ENCODE results near the gene SERINC5.
"Not testable (repeated sequence)": the region's sequence is repeated elsewhere in the genome, so short reads cannot be mapped to it uniquely, and the experiment has no call there.

The SERINC5 gene

DNA sequence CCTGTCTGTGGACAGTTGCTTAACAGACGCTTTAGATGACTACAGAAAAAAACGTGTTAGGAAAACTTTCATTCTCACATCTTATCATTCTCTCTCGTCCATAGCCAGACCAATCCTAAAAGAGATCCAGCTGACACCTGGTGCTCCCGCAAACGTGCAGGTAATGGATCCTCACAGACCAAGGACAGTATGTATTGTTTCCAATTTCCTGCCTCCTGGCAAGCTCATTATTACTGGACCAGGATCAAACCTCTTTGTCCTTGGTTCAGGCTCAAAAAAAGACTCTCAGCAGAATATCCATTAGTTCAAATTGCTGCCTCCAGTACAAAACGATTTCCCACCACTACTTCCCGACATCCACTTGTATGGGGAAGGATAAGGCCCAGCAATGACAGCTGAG is 62.4 kb downstream of the SERINC5 start:
- no peak for DNase-seq

DNA sequence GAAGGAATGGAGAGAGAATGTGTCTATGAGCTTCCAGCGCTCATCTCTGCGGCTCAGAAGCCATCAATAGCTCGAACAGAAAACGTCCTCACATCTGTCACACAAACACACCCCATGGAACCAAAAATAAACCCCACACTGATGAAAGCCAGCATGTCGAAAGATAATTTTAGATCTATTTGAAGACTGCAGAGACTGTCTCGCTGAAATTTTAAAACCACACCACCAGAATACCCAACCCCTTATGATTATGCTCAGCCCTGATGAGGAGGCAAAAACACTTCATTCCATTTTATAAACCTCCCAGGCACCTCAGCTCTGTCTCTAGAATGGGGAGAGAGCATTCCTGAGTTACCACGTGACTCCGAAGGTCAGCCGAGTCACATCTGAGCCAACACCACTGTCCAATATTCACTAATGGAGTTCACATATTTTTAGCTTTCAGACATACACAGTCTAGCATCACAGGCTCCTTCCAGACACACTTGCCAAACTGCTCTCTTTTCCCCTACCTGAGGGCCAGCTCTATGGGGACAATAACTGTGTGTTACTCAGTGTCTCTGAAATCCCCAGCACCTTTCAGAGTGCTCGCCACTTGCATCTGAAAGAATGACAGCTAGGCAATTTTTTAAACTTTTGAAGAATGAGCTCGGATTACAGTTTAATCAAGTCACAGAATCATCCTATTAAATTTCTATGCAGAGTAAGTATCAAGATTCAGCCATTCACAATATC is 63.2 kb downstream of the SERINC5 start:
- no peak for DNase-seq

DNA sequence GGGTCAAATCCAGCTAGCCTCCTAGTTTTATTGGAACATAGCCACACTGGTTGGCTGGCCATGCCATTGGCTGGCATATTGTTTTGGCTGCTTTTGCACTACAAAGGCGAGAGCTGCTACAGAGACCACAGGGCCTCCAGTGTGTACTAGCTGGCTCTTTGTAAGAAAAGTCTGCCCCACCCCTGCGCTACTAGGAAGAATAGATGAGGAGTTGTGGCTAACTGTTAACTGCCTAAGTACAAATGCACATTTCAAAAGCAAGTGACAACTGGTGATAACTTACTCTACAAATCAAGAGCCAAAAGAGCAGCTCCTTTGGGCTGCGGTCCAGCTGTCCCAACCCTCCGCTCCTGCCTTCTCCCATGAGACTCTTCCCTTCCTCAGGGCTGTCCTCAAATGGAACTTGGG is 63.9 kb downstream of the SERINC5 start:
- peak; percentile 28 for DNase-seq

DNA sequence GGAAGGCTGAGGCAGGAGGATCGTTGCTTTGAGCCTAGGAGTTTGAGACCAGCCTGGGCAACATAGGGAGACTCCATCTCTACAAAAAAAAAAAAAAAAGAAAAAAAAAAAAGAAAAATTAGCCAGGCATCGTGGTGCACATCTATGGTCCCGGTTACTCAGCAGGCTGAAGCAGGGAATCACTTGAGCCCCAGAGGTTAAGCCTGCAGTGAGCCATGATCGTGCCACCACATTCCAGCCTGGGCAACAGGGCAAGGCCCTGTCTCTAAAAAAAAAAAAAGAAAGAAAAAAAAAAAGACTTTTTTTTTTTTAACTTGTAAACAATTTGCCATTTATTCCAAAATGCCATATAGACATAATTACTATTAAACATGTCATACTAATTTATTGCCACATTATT is 64.5 kb downstream of the SERINC5 start:
- DNase-seq, result no peak

DNA sequence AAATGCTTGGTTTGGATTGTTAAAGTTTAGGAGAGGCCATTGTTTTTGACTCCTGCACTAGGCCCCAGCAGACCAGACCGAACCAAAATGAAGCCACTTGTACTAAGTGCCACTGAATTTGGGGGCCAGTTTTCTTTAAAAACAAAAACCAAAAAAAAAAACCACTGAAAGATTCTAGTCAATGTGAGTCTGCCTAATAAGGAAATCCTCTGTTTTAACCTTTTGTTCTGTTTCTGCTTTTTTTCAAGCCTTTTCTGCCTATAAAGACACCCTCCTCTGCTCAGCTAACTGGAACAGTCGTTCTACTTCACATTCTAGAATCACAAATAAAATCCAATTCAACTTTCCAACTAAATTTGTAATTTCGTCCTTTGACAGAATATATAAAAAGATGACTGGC is 64.9 kb downstream of the SERINC5 start:
- no peak for DNase-seq

DNA sequence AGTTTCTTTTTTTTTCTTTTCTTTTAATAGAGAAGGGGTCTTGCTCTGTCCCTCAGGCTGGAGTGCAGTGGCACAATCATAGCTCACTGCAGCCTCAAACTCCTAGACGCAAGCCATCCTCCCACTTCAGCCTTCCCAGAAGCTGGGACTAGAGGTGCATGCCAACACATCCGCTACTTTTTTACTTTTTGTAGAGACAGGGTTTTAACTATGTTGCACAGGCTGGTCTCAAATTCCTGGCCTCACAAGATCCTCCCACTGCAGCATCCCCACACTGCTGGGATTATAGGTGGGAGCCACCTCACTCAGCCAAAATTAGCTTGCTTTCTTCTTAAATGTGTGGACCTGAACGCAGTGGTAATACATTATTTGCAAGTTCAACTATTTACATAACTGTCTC is 66.1 kb downstream of the SERINC5 start:
- no peak for DNase-seq

DNA sequence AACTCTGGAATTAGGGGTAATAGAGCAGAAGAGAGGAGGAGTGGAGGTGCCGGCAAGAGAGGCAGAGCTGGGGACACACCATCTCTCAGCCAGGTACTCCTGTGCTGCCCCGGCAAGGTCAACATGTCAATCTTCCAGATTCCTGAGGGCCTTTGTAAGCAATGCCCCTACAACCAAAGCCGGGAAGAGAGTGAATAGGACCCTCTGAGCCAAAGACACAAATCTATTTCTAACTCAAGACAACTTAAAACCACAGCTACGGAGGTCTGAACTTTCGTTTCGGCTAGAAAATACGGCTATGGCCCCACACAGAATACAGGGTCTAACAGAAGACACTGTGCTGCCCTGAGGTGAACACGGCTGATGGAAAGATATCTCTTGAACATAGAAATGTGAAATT is 66.6 kb downstream of the SERINC5 start:
- DNase-seq, result no peak

DNA sequence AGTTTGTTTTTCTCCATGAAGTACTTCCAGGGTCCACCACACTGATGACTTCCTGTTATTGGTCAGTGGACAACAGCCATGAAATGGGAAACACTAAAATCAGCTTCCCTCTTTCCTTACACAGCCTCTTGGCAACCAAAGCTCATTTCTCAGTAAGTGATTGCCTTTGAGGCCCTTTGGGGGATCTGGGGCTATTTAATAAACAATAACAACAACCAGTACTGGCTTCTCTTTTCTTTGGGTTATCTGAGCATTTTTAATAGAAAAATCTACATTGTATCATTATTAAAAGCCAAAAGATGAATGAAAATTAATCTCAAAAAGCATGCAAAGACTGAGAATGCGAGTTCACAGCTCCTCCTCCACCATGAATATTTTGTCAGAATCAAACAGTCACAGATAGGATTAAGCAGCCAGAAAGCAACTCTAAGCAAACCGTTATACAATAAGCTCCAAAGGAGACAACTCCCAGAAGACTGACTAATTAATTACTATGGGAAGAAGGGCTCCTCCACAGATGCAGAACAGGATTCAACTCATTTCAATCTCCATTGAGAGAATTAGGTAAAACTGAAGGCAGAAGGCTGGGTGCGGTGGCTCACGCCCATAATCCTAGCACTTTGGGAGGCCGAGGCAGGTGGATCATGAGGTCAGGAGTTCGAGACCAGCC is 68.3 kb downstream of the SERINC5 start:
- no peak for DNase-seq

DNA sequence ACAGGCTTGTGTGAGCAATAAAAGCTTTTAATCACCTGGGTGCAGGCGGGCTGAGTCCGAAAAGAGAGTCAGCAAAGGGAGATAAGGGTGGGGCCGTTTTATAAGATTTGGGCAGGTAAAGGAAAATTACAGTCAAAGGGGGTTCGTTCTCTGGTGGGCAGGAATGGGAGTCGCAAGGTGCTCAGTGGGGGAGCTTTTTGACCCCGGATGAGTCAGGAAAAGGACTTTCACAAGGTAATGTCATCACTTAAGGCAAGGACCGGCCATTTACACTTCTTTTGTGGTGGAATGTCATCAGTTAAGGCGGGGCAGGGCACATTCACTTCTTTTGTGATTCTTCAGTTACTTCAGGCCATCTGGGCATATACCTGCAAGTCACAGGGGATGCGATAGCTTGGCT is 70.3 kb downstream of the SERINC5 start:
- DNase-seq, result not testable (repeated sequence)

DNA sequence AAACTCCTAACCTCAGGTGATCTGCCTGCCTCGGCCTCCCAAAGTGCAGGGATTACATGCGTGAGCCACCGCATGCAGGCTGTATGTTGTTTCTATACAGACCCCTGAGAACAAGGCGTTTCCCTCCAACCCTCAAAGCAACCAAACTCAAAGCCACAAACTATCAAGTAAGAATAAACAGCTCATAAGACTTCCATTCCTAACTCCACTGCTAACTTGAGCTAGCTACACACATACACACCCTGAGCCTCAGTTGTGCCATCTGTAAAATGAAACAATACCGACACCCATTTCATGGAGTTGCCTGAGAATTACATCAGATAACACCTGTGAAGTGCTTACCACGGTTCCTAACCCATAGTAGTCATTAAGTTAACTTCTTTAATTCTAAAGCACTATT is 70.8 kb downstream of the SERINC5 start:
- DNase-seq, result no peak

DNA sequence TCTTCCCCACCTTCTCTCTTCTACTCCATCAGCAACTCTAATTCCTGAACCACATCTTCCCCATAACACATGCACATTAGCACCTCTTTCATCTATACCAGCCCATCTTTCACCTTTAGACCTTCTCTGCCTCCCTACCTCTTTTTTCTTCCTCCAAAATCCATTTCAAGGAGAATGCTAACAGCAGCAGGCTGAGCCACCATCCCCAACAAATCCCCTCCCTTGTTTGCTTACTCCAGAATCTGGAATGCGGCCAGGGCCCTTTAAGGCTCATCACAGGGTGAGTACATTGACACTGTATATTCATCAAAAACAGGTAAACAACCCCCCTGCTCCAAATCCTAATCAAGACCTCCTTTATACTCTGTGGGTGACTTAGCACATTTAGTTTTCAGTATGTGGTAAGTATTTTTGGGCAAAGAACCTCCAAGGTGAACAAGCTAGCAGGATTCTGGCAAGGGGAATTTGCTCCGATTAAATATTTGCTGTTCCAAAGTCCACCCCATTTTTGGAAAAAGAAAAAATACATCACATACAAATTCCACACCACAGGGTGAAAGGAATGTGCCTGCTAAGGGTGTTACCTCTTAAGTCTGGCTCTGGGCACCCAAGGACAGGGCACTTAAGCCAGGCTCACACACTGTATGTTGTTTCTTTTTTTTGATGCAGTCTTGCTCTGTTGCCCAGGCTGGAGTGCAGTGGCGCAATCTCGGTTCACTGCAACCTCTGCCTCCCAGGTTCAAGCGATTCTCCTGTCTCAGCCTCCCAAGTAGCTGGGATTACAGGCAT is 71.4 kb downstream of the SERINC5 start:
- no peak for DNase-seq

DNA sequence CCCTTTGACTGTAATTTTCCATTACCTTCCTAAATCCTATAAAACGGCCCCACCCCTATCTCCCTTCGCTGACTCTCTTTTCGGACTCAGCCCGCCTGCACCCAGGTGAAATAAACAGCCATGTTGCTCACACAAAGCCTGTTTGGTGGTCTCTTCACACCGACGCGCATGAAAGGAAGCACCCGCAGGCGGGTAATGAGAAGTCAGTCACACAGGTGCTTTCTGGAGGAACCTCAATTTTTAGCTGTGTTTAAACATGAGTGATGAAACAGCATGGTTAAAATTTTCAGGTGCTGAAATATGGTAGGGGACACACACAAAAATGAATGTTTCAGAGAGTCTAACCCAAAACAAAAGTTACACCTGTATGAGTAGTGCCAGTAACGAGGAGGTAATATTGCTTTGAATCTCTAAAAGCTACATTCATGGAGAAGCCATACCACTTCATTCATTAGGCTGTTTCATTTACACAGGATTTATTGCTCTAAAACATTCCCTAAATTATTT is 72.1 kb downstream of the SERINC5 start:
- DNase-seq, result not testable (repeated sequence)

DNA sequence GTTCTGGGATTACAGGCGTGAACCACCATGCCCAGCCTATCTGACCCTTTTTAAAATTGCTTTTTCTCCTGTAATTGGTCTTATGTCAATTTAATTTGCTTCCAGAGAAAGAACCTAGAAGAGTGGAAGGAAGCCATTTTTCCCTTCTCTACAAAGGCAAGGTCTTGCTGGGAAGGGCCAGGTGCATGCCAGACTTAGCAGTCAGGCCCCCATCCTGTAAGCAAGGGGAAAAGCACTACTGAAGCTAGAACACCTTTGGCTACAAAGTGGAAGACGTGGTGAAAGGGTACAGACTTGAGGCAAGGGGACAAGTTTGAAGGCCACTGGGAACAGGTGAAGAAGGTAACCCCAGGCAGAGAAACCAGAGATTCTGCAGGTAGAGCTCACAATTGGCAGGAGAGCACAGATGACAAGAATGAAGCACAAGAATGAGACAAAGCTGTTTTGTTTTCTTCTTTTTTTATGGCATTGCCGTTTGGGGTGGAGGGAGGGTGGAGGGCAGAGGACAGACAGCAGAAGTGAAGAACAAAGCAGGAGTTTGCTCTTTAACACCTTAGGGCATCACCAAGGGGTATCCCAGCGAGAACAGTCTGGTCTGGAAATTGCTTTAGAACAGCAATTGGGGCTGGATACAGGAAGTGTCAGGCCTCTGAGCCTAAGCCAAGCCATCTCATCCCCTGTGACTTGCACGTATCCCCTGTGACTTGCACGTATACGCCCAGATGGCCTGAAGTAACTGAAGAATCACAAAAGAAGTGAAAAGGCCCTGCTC is 72.9 kb downstream of the SERINC5 start:
- DNase-seq, result no peak

DNA sequence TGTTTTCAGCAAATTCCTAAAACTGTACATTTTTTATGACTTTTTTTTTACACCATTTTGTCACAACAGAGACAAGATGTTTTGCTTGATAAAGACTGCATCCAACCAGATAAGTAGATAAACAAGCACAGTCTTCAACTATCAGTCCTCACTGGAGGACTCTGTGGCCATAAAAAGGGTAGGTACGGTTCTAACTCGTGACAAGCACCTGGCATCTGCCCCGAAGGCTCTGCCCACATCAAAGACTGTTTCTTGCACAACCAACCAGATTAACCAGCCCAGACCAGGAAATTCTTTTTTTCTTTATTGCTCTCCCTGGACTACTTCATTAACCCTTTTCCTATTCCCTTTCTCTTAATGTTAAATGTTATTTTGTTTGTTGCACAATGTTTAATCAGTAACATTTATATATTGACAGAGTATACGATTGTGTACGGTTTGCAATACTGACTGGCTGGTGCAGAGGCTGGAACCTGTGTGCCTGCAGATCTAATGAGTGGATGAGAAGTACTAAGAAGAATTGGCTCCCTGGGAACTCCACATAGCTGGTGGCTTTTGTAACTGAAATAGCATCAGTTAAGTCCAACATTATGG is 74.1 kb downstream of the SERINC5 start:
- DNase-seq, result no peak

DNA sequence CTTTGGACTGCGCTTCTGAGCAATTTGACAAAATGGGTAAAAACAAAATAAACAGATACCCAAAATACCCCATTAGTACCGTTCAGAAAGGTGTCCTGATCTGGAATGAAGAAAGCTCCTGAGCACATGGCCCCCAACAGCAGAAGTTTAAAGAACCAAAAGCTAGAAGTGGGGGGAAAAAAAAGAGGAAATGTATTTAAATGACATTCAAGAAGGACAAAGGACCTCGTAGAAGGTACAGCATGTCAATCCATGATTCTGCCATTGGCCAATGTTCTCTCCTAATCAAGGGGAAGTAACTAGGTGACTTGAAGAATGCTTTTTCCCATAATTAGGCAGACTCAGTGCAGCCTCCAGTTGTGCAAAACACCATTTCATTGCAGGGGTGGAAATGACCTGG is 78.6 kb downstream of the SERINC5 start:
- DNase-seq, result no peak

DNA sequence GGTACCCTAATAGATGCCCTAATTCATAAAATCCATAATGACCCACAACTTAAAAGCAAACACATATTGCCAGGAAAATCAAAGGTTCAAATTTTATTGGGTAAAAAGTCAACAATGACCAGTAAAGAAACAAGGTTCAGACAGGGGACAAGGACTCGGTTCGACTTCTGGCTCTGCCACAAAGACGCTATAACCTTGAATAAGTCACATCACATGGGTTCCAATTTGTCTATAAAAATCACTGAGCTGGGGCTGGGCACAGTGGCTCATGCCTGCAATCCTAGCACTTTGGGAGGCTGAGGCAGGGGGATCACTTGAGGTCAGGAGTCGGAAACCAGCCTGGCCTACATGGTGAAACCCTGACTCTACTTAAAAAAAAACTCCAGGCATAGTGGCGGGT is 80.5 kb downstream of the SERINC5 start:
- DNase-seq, result no peak

DNA sequence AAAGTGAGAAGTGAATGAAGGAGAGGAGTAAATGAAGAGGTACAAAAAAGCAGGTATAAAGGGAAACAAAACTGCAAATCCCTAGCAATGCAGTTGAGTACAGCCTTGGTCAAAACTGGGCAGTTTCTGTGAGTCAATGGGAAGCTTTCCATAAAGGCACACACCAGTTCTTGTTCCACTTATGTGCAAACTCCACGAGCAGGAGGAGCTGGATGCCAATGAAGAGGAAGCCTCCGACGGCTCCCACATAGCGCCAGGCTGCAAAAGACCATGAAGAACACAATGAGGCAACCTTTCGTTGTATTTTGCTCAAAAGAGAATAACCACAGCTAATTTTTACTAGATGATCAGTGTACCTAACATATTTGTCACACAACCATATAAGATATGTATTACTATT is 81.1 kb downstream of the SERINC5 start:
- no peak for DNase-seq

DNA sequence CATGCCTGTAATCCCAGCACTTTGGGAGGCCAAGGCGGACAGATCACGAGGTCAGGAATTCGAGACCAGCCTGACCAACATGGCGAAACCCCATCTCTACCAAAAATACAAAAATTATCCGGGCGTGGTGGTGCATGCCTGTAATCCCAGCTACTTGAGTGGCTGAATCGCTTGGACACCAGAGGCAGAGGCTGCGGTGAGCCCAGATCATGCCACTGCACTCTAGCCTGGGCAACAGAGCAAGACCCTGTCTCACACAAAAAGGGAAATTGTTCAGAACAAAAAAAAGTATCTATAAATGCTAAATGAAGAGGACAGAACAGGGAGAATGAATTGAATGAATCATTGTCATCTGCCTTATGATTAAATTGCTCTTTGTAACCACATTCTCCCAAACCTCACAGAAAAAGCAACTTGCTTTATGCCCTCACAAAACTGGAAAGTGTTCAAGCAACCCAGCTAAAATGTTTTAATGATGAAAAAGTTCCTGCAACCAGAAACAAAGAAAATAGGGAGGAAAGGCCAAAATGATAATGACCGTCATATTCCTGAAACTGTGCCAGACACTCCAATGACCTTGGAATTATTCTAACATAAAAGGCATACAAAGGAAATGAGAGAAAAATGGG is 83.7 kb downstream of the SERINC5 start:
- no peak for DNase-seq

DNA sequence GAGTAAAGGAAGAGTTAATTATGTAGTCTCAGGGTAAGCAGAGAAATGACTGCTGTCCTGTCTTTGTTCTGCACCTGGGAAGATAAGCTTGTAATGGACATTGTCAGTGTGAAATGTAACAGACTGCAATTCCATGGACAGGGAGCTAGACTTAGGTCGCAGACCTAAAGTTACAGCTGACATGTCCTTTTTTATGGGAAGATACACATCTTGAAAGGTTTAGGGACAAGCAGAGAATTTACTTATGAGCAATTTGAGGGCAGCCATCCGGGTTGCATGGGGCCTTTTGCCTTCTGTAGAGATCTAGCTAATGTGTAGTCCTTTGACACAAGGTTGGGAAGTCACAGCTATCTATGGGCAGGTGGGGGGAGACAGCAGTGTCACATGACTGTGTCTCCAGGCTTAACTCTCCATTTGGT is 85.7 kb downstream of the SERINC5 start:
- no peak for DNase-seq

DNA sequence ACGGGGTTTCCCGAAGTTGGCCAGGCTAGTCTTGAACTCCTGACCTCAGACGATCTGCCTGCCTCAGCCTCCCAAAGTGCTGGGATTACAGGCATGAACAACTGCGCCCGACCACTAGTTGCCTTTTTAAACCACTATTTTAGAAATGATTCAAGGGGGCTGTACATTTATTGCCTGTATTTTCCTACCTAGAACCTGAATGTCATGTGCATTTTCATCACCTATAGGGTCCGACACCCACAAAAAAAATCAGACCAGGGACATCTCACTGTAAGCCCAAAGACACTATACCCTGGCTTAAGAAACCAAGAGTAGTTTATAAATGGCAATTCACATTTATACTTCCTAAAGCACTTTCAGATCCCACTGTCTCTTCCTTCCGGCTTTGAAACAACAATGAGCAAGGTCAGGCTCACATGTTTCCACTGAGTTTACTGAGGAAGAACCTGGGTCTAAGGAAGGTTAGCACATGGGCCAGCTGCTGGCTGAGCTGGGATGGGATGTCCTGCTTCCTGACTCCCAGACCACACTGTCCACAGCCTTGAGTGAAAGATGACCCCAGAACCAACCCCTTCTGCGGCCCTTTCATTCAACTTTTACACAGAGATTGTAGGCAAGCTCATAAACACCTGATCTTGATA is 87.3 kb downstream of the SERINC5 start:
- no peak for DNase-seq

DNA sequence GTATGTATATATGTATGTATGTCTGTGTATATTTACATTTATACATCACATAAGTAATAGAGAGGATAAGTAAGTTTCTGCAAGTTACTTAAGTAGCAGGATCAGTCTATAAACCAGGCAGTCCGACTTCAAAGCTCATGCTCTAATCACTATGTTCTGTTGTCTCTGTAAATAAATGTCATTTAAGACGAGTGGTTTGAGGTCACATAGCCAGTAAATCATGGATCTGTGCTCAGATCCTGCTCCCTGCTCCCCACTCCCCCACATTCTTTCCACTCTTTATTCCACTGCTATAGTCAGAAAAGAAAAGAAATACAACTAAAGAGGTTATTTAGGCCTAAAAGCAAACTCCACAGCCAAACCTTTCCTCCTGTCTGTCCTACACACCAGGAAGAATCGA is 90.4 kb downstream of the SERINC5 start:
- no peak for DNase-seq

DNA sequence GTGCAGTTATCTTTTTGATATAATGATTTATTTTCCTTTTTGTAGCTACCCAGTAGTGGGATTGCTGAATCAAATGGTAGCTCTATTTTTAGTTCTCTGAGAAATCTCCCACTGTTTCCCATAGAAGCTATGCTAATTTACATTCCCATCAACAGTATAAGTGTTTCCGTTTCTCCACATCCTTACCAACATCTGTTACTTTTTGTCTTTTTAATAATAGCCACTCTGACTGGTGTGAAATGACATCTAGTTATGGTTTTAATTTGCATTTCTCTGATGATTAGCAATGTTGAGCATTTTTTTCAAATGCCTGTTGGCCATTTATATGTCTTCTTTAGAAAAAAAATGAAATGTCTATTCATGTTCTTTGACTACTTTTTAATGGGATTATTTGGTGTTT is 94.7 kb downstream of the SERINC5 start:
- DNase-seq, result no peak

All from activated CD4-positive, alpha-beta T cell treated with anti-CD3 and anti-CD28 coated beads for 1 hour (primary cell).